Body of pancreas (tissue), 4 donors: ENCODE measurements around the gene OSBPL2.

Experiments used
- CTCF ChIP-seq, 7 experiments: fragments of 450-650 bp in 4 of 7; fragments of 200-600 bp in 3 of 7; sonication (generic) in 3 of 7; IDR thresholded peaks; one replicate each; pipeline ENCODE4 v1.5.1; 2016 to 2019; ENCODE audit warnings: antibody characterized with exemption in 7 of 7
- POLR2A ChIP-seq, 3 donors: fragments of 450-650 bp; IDR thresholded peaks; one replicate each; pipeline ENCODE4 v1.6.1; 2016; ENCODE audit warnings: antibody characterized with exemption in 3 of 3, mild to moderate bottlenecking in 2 of 3

GRCh38 chr20:62227591-62227976 lies 10.7 kb upstream of the OSBPL2 start:
- TF ChIP-seq CTCF (IDR thresholded peaks at IDR 0.05), result no peak
- no peak for TF ChIP-seq POLR2A (IDR thresholded peaks at IDR 0.05)
